B cell (primary cell): Measurements from ENCODE around the gene CACNA2D1.

Experiments
- CTCF ChIP-seq: fragments of 200-600 bp; IDR thresholded peaks from one replicate; pipeline ENCODE4 v1.8.0; 2022; ENCODE audit warnings: antibody characterized with exemption, mild to moderate bottlenecking
- EZH2 ChIP-seq: IDR thresholded peaks from 2 replicates; pipeline ENCODE4 v1.6.1; 2012; ENCODE audit warnings: borderline replicate concordance, low read depth, mild to moderate bottlenecking, moderate library complexity, low read length; ENCODE audit not compliant: insufficient read depth, poor library complexity, severe bottlenecking

GRCh38 chr7:82443547-82444219, at the start of gene CACNA2D1:
- TF ChIP-seq CTCF (no peak), EZH2 (no peak)
